IMR-90 (cell line): ENCODE data around the gene FBXW8. TPM values are rescaled to one million over a fixed set of nuclear protein-coding genes. Genes with fewer than 3 reads are reported as not detected.

Source experiments
- ATAC-seq: fragments of 200-7000 bp; cut with Tn5 transposase; 2 replicates; pipeline ENCODE4 v1.9.1; 2020; ENCODE audit warnings: low read depth, mild to moderate bottlenecking, moderate library complexity
- BruUV-seq: library from RNA; stranded (reverse); fragments of 400-500 nt; replicated peaks from 2 replicates; lab custom pipeline; 2021; lab: Mats Ljungman, UMichigan
- CTCF ChIA-PET: fragments of 300-600 bp; formaldehyde crosslinking; extraction: SDS; loops from one replicate; lab custom pipeline; 2021; ENCODE audit warnings: antibody characterized with exemption; lab: Yijun Ruan, JAX
- POLR2A ChIA-PET: fragments of 300-600 bp; sonication (Branson Sonifier 250); formaldehyde crosslinking; loops from one replicate; lab custom pipeline; 2022; ENCODE audit warnings: antibody characterized with exemption; ENCODE audit not compliant: unreplicated experiment; lab: Charles Lee
- DNase-seq: peaks from one replicate; pipeline ENCODE4 v3.0.0; 2013
- H2AFZ ChIP-seq: replicated peaks from 2 replicates; pipeline ENCODE3; 2013; ENCODE audit warnings: low read length, mild to moderate bottlenecking; ENCODE audit not compliant: poor library complexity
- H2AK5ac ChIP-seq: 2 replicates; pipeline ENCODE4 v1.6.1; 2013; ENCODE audit warnings: low read depth, low read length, inconsistent platforms
- H2AK9ac ChIP-seq: replicated peaks from 2 replicates; pipeline ENCODE3; 2013; ENCODE audit warnings: mild to moderate bottlenecking, low read depth, low read length, moderate library complexity; ENCODE audit not compliant: poor library complexity
- H2BK120ac ChIP-seq: 2 replicates; pipeline ENCODE4 v1.6.1; 2013; ENCODE audit warnings: low read depth, low read length, inconsistent platforms
- H2BK15ac ChIP-seq: 3 replicates; pipeline ENCODE4 v1.6.1; 2013; ENCODE audit warnings: low read depth, low read length, inconsistent platforms
- H2BK20ac ChIP-seq: 2 replicates; pipeline ENCODE4 v1.6.1; 2013; ENCODE audit warnings: low read depth, mild to moderate bottlenecking, inconsistent platforms, low read length, moderate library complexity
- H2BK5ac ChIP-seq: 2 replicates; pipeline ENCODE4 v1.6.1; 2013; ENCODE audit warnings: mild to moderate bottlenecking, low read depth, low read length, inconsistent platforms; ENCODE audit not compliant: poor library complexity, severe bottlenecking
- H3K14ac ChIP-seq: replicated peaks from 2 replicates; pipeline ENCODE4 v1.6.1; 2013; ENCODE audit warnings: low read depth, low read length, inconsistent platforms
- H3K18ac ChIP-seq: 2 replicates; pipeline ENCODE4 v1.6.1; 2013; ENCODE audit warnings: low read depth, low read length, control low read depth
- H3K23ac ChIP-seq: 2 replicates; pipeline ENCODE4 v1.6.1; 2013; ENCODE audit warnings: low read depth, low read length, inconsistent platforms
- H3K27ac ChIP-seq: 2 replicates; pipeline ENCODE4 v1.5.1; 2013; ENCODE audit warnings: mild to moderate bottlenecking, control low read depth, low read length; ENCODE audit not compliant: insufficient read depth
- H3K27me3 ChIP-seq: 2 replicates; pipeline ENCODE4 v1.6.1; 2013; ENCODE audit warnings: low read length; ENCODE audit not compliant: control insufficient read depth, insufficient read depth
- H3K36me3 ChIP-seq: 2 replicates; pipeline ENCODE4 v1.6.1; 2013; ENCODE audit warnings: low read length, mixed read lengths; ENCODE audit not compliant: control insufficient read depth, insufficient read depth
- H3K4ac ChIP-seq: 2 replicates; pipeline ENCODE4 v1.6.1; 2013; ENCODE audit warnings: low read depth, low read length, inconsistent platforms
- H3K4me1 ChIP-seq: 2 replicates; pipeline ENCODE4 v1.6.1; 2013; ENCODE audit warnings: low read length, mixed read lengths; ENCODE audit not compliant: control insufficient read depth, insufficient read depth
- H3K4me2 ChIP-seq: 2 replicates; pipeline ENCODE4 v1.6.1; 2013; ENCODE audit warnings: low read depth, mild to moderate bottlenecking, control low read depth, low read length, moderate library complexity
- H3K4me3 ChIP-seq: 2 replicates; pipeline ENCODE4 v1.5.1; 2013; ENCODE audit warnings: low read depth, mild to moderate bottlenecking, control low read depth, low read length, moderate library complexity; ENCODE audit not compliant: insufficient read depth
- H3K56ac ChIP-seq: 2 replicates; pipeline ENCODE4 v1.6.1; 2013; ENCODE audit warnings: low read length, inconsistent platforms; ENCODE audit not compliant: insufficient read depth; ENCODE audit errors: extremely low read depth
- H3K79me1 ChIP-seq, 2 experiments: 2 replicates each; pipeline ENCODE4 v1.6.1; 2013; ENCODE audit warnings: low read length in 2 of 2, inconsistent platforms in 1 of 2, low read depth in 1 of 2
- H3K9ac ChIP-seq: 2 replicates; pipeline ENCODE4 v1.6.1; 2013; ENCODE audit warnings: low read depth, low read length, control low read depth
- H3K9me1 ChIP-seq: 2 replicates; pipeline ENCODE4 v1.6.1; 2013; ENCODE audit warnings: low read length, inconsistent platforms; ENCODE audit not compliant: insufficient read depth
- H3K9me3 ChIP-seq: 2 replicates; pipeline ENCODE4 v1.6.1; 2013; ENCODE audit warnings: low read length; ENCODE audit not compliant: control insufficient read depth, insufficient read depth
- H4K20me1 ChIP-seq: 2 replicates; pipeline ENCODE4 v1.6.1; 2013; ENCODE audit warnings: low read length, inconsistent platforms; ENCODE audit not compliant: insufficient read depth
- H4K5ac ChIP-seq: 2 replicates; pipeline ENCODE4 v1.6.1; 2013; ENCODE audit warnings: mild to moderate bottlenecking, low read depth, low read length, control low read depth
- H4K8ac ChIP-seq, 2 experiments: 2 replicates each; pipeline ENCODE4 v1.6.1; 2013; ENCODE audit warnings: low read depth in 2 of 2, low read length in 2 of 2, control low read depth in 1 of 2, inconsistent platforms in 1 of 2
- H4K91ac ChIP-seq: 2 replicates; pipeline ENCODE4 v1.6.1; 2013; ENCODE audit warnings: low read depth, low read length, inconsistent platforms; ENCODE audit not compliant: insufficient read depth
- BHLHE40 ChIP-seq: fragments of 150-350 bp; IDR thresholded peaks from 2 replicates; pipeline ENCODE4 v1.6.1; 2016; ENCODE audit warnings: mild to moderate bottlenecking, low read depth, low read length
- CEBPB ChIP-seq: IDR thresholded peaks from 2 replicates; pipeline ENCODE4 v1.6.1; 2012; ENCODE audit warnings: low read depth, low read length, improper control_type of control experiment
- CHD1 ChIP-seq: IDR thresholded peaks from 2 replicates; pipeline ENCODE4 v1.6.1; 2012; ENCODE audit warnings: low read depth, low read length, improper control_type of control experiment
- FOS ChIP-seq: fragments of 150-350 bp; IDR thresholded peaks from 2 replicates; pipeline ENCODE4 v1.6.1; 2016; ENCODE audit warnings: low read depth, low read length
- MAFK ChIP-seq: IDR thresholded peaks from 2 replicates; pipeline ENCODE4 v1.6.1; 2012; ENCODE audit warnings: low read depth, low read length, improper control_type of control experiment
- MAZ ChIP-seq: IDR thresholded peaks from 2 replicates; pipeline ENCODE4 v1.6.1; 2012; ENCODE audit warnings: low read depth, mild to moderate bottlenecking, low read length, improper control_type of control experiment, moderate library complexity, borderline replicate concordance
- MXI1 ChIP-seq: IDR thresholded peaks from 2 replicates; pipeline ENCODE4 v1.6.1; 2012; ENCODE audit warnings: low read depth, mild to moderate bottlenecking, low read length, moderate library complexity, borderline replicate concordance
- NFE2L2 ChIP-seq: fragments of 150-350 bp; IDR thresholded peaks from 2 replicates; pipeline ENCODE4 v1.6.1; 2016; ENCODE audit warnings: low read depth, mild to moderate bottlenecking, low read length
- POLR2A ChIP-seq: IDR thresholded peaks from 2 replicates; pipeline ENCODE4 v1.6.1; 2012; ENCODE audit warnings: mild to moderate bottlenecking, low read depth, low read length
- RAD21 ChIP-seq: IDR thresholded peaks from 2 replicates; pipeline ENCODE4 v1.6.1; 2012; ENCODE audit warnings: low read length, improper control_type of control experiment
- RCOR1 ChIP-seq: IDR thresholded peaks from 2 replicates; pipeline ENCODE4 v1.6.1; 2012; ENCODE audit warnings: mild to moderate bottlenecking, low read length, improper control_type of control experiment; ENCODE audit not compliant: insufficient replicate concordance
- RFX5 ChIP-seq: IDR thresholded peaks from 2 replicates; pipeline ENCODE4 v1.8.0; 2012; ENCODE audit warnings: low read depth, mild to moderate bottlenecking, low read length, moderate library complexity
- SMC3 ChIP-seq: fragments of 150-350 bp; IDR thresholded peaks from 2 replicates; pipeline ENCODE4 v1.6.1; 2016; ENCODE audit warnings: low read depth, mild to moderate bottlenecking, antibody characterized with exemption, low read length, moderate library complexity
- WGBS, 2 experiments: methylation state at CpG; one replicate each; pipeline versions ENCODE4 v1.1.5 to v1.1.7; 2013; ENCODE audit warnings: missing lambda C conversion rate in 2 of 2; ENCODE audit not compliant: insufficient read length in 1 of 2; ENCODE audit errors: extremely low coverage in 2 of 2; 5-methylcytosine and 5-hydroxymethylcytosine counted together
- dilution Hi-C: fragments of 300-500 bp; cut with HindIII; formaldehyde crosslinking; loops from one replicate; pipeline ENCODE4 v1.14.3; 2018; ENCODE audit warnings: low sequenced_read_pairs; ENCODE audit not compliant: unreplicated experiment
- in situ Hi-C: fragments of 300-500 bp; cut with MboI; formaldehyde crosslinking; loops from 3 replicates; pipeline ENCODE4 v1.14.3; 2019; ENCODE audit warnings: low sequenced_read_pairs, inconsistent platforms, mixed read lengths
- intact Hi-C: fragments of 100-400 bp; cut with micrococcal nuclease; formaldehyde crosslinking; loops from 2 replicates; pipeline ENCODE4 v1.10.0; 2022
- polyA plus RNA-seq, 3 experiments: library from polyadenylated mRNA; depleted of rRNA; stranded (reverse); fragments of >200 nt; gene quantifications; 2 replicates each; pipeline ENCODE4 v1.2.3, GENCODE V29; 2012; ENCODE audit warnings: low replicate concordance in 1 of 3
- total RNA-seq: library from RNA; depleted of rRNA; stranded (reverse); fragments of >200 nt; gene quantifications from 2 replicates; pipeline ENCODE4 v1.2.3, GENCODE V29; 2012
- TF ChIP-seq, protein P1 (sequence below): conservative IDR thresholded peaks from 2 replicates; pipeline ENCODE4 v1.5.1; 2012; ENCODE audit warnings: mild to moderate bottlenecking, low read depth, low read length, improper control_type of control experiment
- TF ChIP-seq, protein P2 (sequence below): fragments of 150-350 bp; IDR thresholded peaks from 2 replicates; pipeline ENCODE4 v1.6.1; 2017; ENCODE audit warnings: mild to moderate bottlenecking, antibody characterized with exemption, low read length, low read depth
- TF ChIP-seq, protein P3 (sequence below): fragments of 150-350 bp; IDR thresholded peaks from 2 replicates; pipeline ENCODE4 v1.6.1; 2016; ENCODE audit warnings: low read depth, mild to moderate bottlenecking, low read length, moderate library complexity, borderline replicate concordance

The FBXW8 gene
- total and polyA plus RNA-seq, 2 of the 4 experiments (the other 2 are of a cell fraction): 20.3 to 25.8 TPM

DNA sequence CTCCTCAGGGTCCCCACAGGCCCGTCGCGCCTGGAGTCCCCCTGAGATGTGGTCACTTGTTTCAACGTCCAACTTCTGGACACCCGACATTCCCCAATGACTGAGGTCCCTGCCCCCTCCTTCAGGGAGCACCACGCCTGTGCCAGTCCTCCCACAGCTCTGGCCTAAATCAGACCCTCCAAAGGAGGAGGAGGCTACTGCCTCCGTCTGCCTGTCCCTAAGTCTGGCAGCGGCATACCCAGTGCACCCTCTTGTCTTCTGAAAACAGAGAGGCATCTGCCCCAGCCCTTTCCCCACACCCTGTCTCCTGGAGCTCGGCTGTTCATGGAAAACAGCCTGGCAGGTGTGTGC is 142.3 kb downstream of the FBXW8 start:
- Histone ChIP-seq H4K20me1 (no peaks in the 10 kb centered on the region), H3K18ac (no peak overlapping the region), H3K4me1 (peaks cover 6% of the 10 kb centered on the region), H3K9ac (no peak overlapping the region), H3K27ac (no peak overlapping the region), H2AK5ac (no peak overlapping the region), H2AK9ac (no peak overlapping the region), H2BK5ac (no peak overlapping the region), H4K5ac (no peak overlapping the region), H3K14ac (no peak overlapping the region), H4K91ac (no peak overlapping the region), H4K8ac (no peak overlapping the region), H3K36me3 (no peaks in the 10 kb centered on the region), H2BK15ac (no peak overlapping the region), H2AFZ (peak overlapping the region; percentile 32), H3K56ac (no peak overlapping the region), H3K9me3 (no peaks in the 10 kb centered on the region), H3K4ac (no peak overlapping the region), H3K23ac (no peak overlapping the region), H2BK120ac (no peak overlapping the region), H3K9me1 (peaks cover 11% of the 10 kb centered on the region), H2BK20ac (no peak overlapping the region), H3K4me3 (no peak overlapping the region), H3K4me2 (no peak overlapping the region), H3K79me1 (no peaks in the 10 kb centered on the region), H3K27me3 (peaks cover 22% of the 10 kb centered on the region; the same call in 1 of the 2 replicates)
- DNase-seq (no peak), ATAC-seq (no peak)
- TF ChIP-seq, protein P1, sequence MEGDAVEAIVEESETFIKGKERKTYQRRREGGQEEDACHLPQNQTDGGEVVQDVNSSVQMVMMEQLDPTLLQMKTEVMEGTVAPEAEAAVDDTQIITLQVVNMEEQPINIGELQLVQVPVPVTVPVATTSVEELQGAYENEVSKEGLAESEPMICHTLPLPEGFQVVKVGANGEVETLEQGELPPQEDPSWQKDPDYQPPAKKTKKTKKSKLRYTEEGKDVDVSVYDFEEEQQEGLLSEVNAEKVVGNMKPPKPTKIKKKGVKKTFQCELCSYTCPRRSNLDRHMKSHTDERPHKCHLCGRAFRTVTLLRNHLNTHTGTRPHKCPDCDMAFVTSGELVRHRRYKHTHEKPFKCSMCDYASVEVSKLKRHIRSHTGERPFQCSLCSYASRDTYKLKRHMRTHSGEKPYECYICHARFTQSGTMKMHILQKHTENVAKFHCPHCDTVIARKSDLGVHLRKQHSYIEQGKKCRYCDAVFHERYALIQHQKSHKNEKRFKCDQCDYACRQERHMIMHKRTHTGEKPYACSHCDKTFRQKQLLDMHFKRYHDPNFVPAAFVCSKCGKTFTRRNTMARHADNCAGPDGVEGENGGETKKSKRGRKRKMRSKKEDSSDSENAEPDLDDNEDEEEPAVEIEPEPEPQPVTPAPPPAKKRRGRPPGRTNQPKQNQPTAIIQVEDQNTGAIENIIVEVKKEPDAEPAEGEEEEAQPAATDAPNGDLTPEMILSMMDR: no peak
- TF ChIP-seq CEBPB (no peak), MAZ (no peak), MAFK (no peak), POLR2A (no peak), FOS (no peak), CHD1 (no peak), BHLHE40 (no peak), RFX5 (no peak), RCOR1 (no peak), NFE2L2 (no peak), RAD21 (no peak), MXI1 (no peak), SMC3 (no peak)
- TF ChIP-seq, protein P2, sequence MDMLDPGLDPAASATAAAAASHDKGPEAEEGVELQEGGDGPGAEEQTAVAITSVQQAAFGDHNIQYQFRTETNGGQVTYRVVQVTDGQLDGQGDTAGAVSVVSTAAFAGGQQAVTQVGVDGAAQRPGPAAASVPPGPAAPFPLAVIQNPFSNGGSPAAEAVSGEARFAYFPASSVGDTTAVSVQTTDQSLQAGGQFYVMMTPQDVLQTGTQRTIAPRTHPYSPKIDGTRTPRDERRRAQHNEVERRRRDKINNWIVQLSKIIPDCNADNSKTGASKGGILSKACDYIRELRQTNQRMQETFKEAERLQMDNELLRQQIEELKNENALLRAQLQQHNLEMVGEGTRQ: no peak
- TF ChIP-seq, protein P3, sequence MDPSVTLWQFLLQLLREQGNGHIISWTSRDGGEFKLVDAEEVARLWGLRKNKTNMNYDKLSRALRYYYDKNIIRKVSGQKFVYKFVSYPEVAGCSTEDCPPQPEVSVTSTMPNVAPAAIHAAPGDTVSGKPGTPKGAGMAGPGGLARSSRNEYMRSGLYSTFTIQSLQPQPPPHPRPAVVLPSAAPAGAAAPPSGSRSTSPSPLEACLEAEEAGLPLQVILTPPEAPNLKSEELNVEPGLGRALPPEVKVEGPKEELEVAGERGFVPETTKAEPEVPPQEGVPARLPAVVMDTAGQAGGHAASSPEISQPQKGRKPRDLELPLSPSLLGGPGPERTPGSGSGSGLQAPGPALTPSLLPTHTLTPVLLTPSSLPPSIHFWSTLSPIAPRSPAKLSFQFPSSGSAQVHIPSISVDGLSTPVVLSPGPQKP: no peak
- CTCF ChIA-PET: no interaction called here
- intact Hi-C loops: no loop called here
- POLR2A ChIA-PET: no interaction called here
- WGBS, 2 experiments: 39% methylated on average over 4 of the region's 9 CpGs; no CpG with 5 or more reads in 1 of the 2 experiments
- in situ Hi-C loops: no loop called here
- dilution Hi-C loops: no loop called here
- BruUV-seq: no TSS peak
